OCI-LY7 (cell line): ENCODE results near the gene CCDC172. TPM values are rescaled to one million over a fixed set of nuclear protein-coding genes. Genes with fewer than 3 reads are reported as not detected.

Source experiments
- BruUV-seq: library from RNA; stranded (reverse); fragments of 400-500 nt; replicated peaks from 2 replicates; lab custom pipeline; 2021; lab: Mats Ljungman, UMichigan
- CTCF ChIA-PET: fragments of 300-600 bp; sonication (Branson Sonifier 250); formaldehyde crosslinking; loops from one replicate; lab custom pipeline; 2022; ENCODE audit warnings: antibody characterized with exemption; ENCODE audit not compliant: unreplicated experiment; lab: Charles Lee
- POLR2A ChIA-PET: fragments of 300-600 bp; sonication (Branson Sonifier 250); formaldehyde crosslinking; loops from one replicate; lab custom pipeline; 2022; ENCODE audit warnings: antibody characterized with exemption; lab: Charles Lee
- DNase-seq: peaks from one replicate; pipeline ENCODE4 v3.0.0-alpha.2; 2015; ENCODE audit warnings: low spot score
- H2AFZ ChIP-seq: fragments of 200-600 bp; sonication (generic), shearing (Covaris generic); 2 replicates; pipeline ENCODE4 v1.6.1; 2014; ENCODE audit warnings: mild to moderate bottlenecking, antibody characterized with exemption, low read length, moderate library complexity
- H3K27ac ChIP-seq: fragments of 200-600 bp; sonication (generic); 2 replicates; pipeline ENCODE4 v1.5.1; 2014; ENCODE audit warnings: mixed run types, low read depth, mild to moderate bottlenecking, moderate library complexity, low read length, inconsistent platforms; ENCODE audit not compliant: poor library complexity, severe bottlenecking
- H3K36me3 ChIP-seq: fragments of 200-600 bp; sonication (generic); 2 replicates; pipeline ENCODE4 v1.6.1; 2014; ENCODE audit warnings: mild to moderate bottlenecking, antibody characterized with exemption, low read length, moderate library complexity, mixed read lengths; ENCODE audit not compliant: insufficient read depth
- H3K4me1 ChIP-seq: fragments of 200-600 bp; sonication (generic); 2 replicates; pipeline ENCODE4 v1.5.1; 2014; ENCODE audit warnings: mild to moderate bottlenecking, low read length; ENCODE audit not compliant: insufficient read depth, poor library complexity, severe bottlenecking
- H3K4me2 ChIP-seq: fragments of 200-600 bp; sonication (generic); 2 replicates; pipeline ENCODE4 v1.6.1; 2014; ENCODE audit warnings: mild to moderate bottlenecking, low read length
- H3K4me3 ChIP-seq: fragments of 200-600 bp; sonication (generic); 2 replicates; pipeline ENCODE4 v1.5.1; 2014; ENCODE audit warnings: mild to moderate bottlenecking, low read depth, low read length; ENCODE audit not compliant: poor library complexity, severe bottlenecking
- H3K79me2 ChIP-seq: fragments of 200-600 bp; sonication (generic); 2 replicates; pipeline ENCODE4 v1.6.1; 2016; ENCODE audit warnings: low read depth, mild to moderate bottlenecking, low read length, moderate library complexity, mixed read lengths; ENCODE audit not compliant: insufficient read depth
- H3K9me2 ChIP-seq: fragments of 200-600 bp; sonication (generic); 2 replicates; pipeline ENCODE4 v1.6.1; 2016; ENCODE audit warnings: mild to moderate bottlenecking, low read length, mixed read lengths; ENCODE audit not compliant: insufficient read depth
- H3K9me3 ChIP-seq: fragments of 200-600 bp; sonication (generic); 2 replicates; pipeline ENCODE4 v1.6.1; 2014; ENCODE audit warnings: mild to moderate bottlenecking, mixed run types, low read length, mixed read lengths
- H4K20me1 ChIP-seq: fragments of 200-600 bp; sonication (generic); 2 replicates; pipeline ENCODE4 v1.6.1; 2014; ENCODE audit warnings: mild to moderate bottlenecking, antibody characterized with exemption, low read length, moderate library complexity, mixed read lengths; ENCODE audit not compliant: insufficient read depth
- EZH2phosphoT487 ChIP-seq: fragments of 200-600 bp; sonication (generic); IDR thresholded peaks from 2 replicates; pipeline ENCODE4 v1.6.1; 2018; ENCODE audit warnings: low read depth, borderline replicate concordance, mild to moderate bottlenecking, mixed run types, antibody characterized with exemption, low read length, moderate library complexity, mixed read lengths
- intact Hi-C: fragments of 100-400 bp; cut with micrococcal nuclease; formaldehyde crosslinking; loops from one replicate; pipeline ENCODE4 v1.10.0; 2022; ENCODE audit not compliant: unreplicated experiment
- total RNA-seq, 2 experiments: library from RNA; depleted of rRNA in 1 of 2; stranded (reverse); fragments of >200 nt in 1 of 2; shearing (Covaris generic) in 1 of 2; gene quantifications; 2 replicates each; pipeline ENCODE4 v1.2.3, GENCODE V29; 2014 to 2022
- TF ChIP-seq, protein P1 (sequence below): fragments of 200-600 bp; sonication (generic); conservative IDR thresholded peaks from 2 replicates; pipeline ENCODE4 v1.5.1; 2014; ENCODE audit warnings: mild to moderate bottlenecking, antibody characterized with exemption, low read length, moderate library complexity, mixed read lengths

CCDC172 gene
- total RNA-seq, 2 experiments from 2014 or later = not detected

DNA sequence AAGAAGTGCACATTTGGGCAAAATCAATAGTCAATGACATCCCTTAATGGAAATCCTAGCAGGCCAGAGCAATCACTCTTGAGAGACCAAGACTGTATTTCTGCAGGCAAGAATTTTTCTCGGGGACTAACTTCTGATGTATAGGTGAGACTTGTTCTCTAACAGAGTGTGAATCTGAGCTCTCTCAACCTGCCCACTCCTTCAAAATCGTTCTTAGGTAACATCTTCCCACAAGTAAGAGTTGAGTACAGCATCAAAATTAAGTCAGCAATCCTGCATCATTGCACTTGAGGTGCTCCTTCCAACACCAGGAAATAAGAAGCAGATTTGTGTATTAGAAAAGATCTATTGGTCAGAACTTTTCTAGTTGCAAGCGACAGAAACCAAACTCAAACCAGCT lies 25.7 kb upstream of the CCDC172 start:
- TF ChIP-seq, protein P1, sequence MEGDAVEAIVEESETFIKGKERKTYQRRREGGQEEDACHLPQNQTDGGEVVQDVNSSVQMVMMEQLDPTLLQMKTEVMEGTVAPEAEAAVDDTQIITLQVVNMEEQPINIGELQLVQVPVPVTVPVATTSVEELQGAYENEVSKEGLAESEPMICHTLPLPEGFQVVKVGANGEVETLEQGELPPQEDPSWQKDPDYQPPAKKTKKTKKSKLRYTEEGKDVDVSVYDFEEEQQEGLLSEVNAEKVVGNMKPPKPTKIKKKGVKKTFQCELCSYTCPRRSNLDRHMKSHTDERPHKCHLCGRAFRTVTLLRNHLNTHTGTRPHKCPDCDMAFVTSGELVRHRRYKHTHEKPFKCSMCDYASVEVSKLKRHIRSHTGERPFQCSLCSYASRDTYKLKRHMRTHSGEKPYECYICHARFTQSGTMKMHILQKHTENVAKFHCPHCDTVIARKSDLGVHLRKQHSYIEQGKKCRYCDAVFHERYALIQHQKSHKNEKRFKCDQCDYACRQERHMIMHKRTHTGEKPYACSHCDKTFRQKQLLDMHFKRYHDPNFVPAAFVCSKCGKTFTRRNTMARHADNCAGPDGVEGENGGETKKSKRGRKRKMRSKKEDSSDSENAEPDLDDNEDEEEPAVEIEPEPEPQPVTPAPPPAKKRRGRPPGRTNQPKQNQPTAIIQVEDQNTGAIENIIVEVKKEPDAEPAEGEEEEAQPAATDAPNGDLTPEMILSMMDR = no peak
- TF ChIP-seq EZH2phosphoT487 = no peak
- H2AFZ ChIP-seq = no peak overlapping the region
- no peak overlapping the region for H3K4me2 ChIP-seq
- POLR2A ChIA-PET = no interaction called here
- H4K20me1 ChIP-seq = no peaks in the 10 kb centered on the region
- H3K27ac ChIP-seq = no peak overlapping the region
- CTCF ChIA-PET = no interaction called here
- H3K9me2 ChIP-seq = no peaks in the 10 kb centered on the region
- no peak for DNase-seq
- BruUV-seq = no TSS peak
- intact Hi-C loops = no loop called here
- no peak overlapping the region for H3K4me3 ChIP-seq
- H3K4me1 ChIP-seq = no peaks in the 10 kb centered on the region
- no peaks in the 10 kb centered on the region for H3K36me3 ChIP-seq
- H3K9me3 ChIP-seq = no peaks in the 10 kb centered on the region
- no peaks in the 10 kb centered on the region for H3K79me2 ChIP-seq

DNA sequence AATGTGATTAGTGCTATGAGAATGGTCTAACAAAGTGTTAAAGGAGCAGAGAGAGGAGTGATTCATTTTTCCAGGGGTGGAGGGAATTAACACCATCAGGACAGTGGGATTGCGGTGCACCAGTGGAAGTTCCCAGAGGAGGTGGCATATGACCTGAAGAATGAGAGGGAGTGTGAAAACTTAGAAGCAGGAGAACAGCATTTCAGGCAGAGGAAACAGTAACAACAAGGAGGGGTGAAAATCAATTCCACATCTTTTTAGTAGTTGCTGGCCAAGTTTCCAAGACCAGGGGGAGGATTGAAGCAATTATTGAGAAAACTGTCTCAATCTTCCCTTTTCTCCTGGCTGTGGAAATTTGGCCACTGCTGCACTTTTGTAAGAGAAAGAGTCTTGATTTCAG lies 23.7 kb upstream of the CCDC172 start:
- TF ChIP-seq, protein P1 = no peak
- no peak for TF ChIP-seq EZH2phosphoT487
- no peak overlapping the region for H3K4me2 ChIP-seq
- H3K9me2 ChIP-seq = no peaks in the 10 kb centered on the region
- no peaks in the 10 kb centered on the region for H3K4me1 ChIP-seq
- no peaks in the 10 kb centered on the region for H4K20me1 ChIP-seq
- BruUV-seq = no TSS peak
- H3K9me3 ChIP-seq = no peaks in the 10 kb centered on the region
- ChIA-PET POLR2A (interaction anchor here (0.7 kb wide), 1 partner anchor 9 kb away, joined by 4 read pairs; no protein-coding TSS in a partner anchor), CTCF (no interaction called here)
- H3K36me3 ChIP-seq = no peaks in the 10 kb centered on the region
- no peak overlapping the region for H3K4me3 ChIP-seq
- no peaks in the 10 kb centered on the region for H3K79me2 ChIP-seq
- no peak overlapping the region for H3K27ac ChIP-seq
- DNase-seq = no peak
- intact Hi-C loops = no loop called here
- H2AFZ ChIP-seq = no peak overlapping the region

DNA sequence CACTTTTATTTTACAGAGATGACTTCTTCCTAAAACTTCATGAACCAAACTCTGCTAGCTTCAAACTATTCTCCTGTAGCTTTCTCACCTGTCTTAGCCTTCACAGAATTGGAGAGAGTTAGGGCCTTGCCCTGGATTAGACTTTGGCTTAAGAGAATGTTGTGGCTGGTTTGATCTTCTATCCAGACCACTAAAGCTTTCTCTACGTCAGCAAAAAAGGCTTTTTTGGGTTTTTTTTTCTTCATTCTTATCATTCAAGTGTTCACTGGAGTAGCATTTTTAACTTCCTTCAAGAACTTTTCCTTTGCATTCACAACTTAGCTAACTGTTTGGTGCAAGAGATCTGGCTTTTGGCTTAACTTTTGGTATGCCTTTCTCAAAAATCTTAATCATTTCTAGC lies 19.3 kb upstream of the CCDC172 start:
- no peaks in the 10 kb centered on the region for H3K36me3 ChIP-seq
- H3K4me3 ChIP-seq = no peak overlapping the region
- H3K9me2 ChIP-seq = no peaks in the 10 kb centered on the region
- BruUV-seq = no TSS peak
- intact Hi-C loops = no loop called here
- ChIA-PET CTCF (interaction anchor here (0.6 kb wide), 1 partner anchor 336 kb away, joined by 3 read pairs; no protein-coding TSS in a partner anchor), POLR2A (interaction anchor here (0.7 to 0.9 kb wide), 2 partner anchors 1030 to 1412 kb away, joined by 3 to 4 read pairs; no protein-coding TSS in a partner anchor)
- H3K4me2 ChIP-seq = no peak overlapping the region
- no peaks in the 10 kb centered on the region for H3K9me3 ChIP-seq
- no peak overlapping the region for H3K27ac ChIP-seq
- H4K20me1 ChIP-seq = no peaks in the 10 kb centered on the region
- H2AFZ ChIP-seq = no peak overlapping the region
- DNase-seq = no peak
- no peaks in the 10 kb centered on the region for H3K4me1 ChIP-seq
- no peak for TF ChIP-seq EZH2phosphoT487
- TF ChIP-seq, protein P1 = no peak
- no peaks in the 10 kb centered on the region for H3K79me2 ChIP-seq
